Measurements from ENCODE around the gene CMTM3. TPM values are rescaled to one million over a fixed set of nuclear protein-coding genes. Genes with fewer than 3 reads are reported as not detected.

The CMTM3 gene
- total RNA-seq, 1 donor from 2014 or later = 62.4 TPM

GRCh38 chr16:66572356-66572755 lies 32.1 kb upstream of the CMTM3 start:
- peaks cover 6% of the 10 kb centered on the region for H3K36me3 Mint-ChIP-seq (ENCODE audit: low read depth, unreplicated experiment)
- DNase-seq (ENCODE audit: low read depth) = no peak
- H3K4me1 ChIP-seq (ENCODE audit: insufficient read depth, low read length) = peaks cover 21% of the 10 kb centered on the region
- peaks cover 13% of the 10 kb centered on the region for H3K27me3 Mint-ChIP-seq (ENCODE audit: low read depth, unreplicated experiment)
- TF ChIP-seq CTCF (IDR thresholded peaks at IDR 0.05; ENCODE audit: insufficient read depth, low read depth, low read length) = no peak
- no peak for TF ChIP-seq EZH2 (IDR thresholded peaks at IDR 0.05; ENCODE audit: insufficient read depth, low read length)
- no peak overlapping the region for H3K27ac ChIP-seq (ENCODE audit: low read depth, low read length)
- no peak overlapping the region for H3K27ac Mint-ChIP-seq (ENCODE audit: unreplicated experiment)
- no peak overlapping the region for H3K4me3 Mint-ChIP-seq (ENCODE audit: unreplicated experiment)
- H3K79me2 ChIP-seq (ENCODE audit: insufficient read depth, low read length) = no peaks in the 10 kb centered on the region
- H3K9me3 ChIP-seq (ENCODE audit: insufficient read depth, low read depth, low read length) = no peaks in the 10 kb centered on the region
- no peaks in the 10 kb centered on the region for H3K27me3 ChIP-seq (ENCODE audit: insufficient read depth, low read length)
- no peak overlapping the region for H3K4me2 ChIP-seq (ENCODE audit: low read length)
- H4K20me1 ChIP-seq (ENCODE audit: insufficient read depth, low read length) = no peaks in the 10 kb centered on the region
- no peak for FAIRE-seq
- H3K4me1 Mint-ChIP-seq (ENCODE audit: low read depth, unreplicated experiment) = peaks cover 18% of the 10 kb centered on the region
- no peaks in the 10 kb centered on the region for H3K36me3 ChIP-seq (ENCODE audit: insufficient read depth, low read length)
- no peaks in the 10 kb centered on the region for H3K9me3 Mint-ChIP-seq (ENCODE audit: unreplicated experiment)
- H3K9ac ChIP-seq (ENCODE audit: low read length) = no peak overlapping the region
- no peak overlapping the region for H3K4me3 ChIP-seq (ENCODE audit: insufficient read depth, low read depth, low read length)
- no peak overlapping the region for H2AFZ ChIP-seq (ENCODE audit: low read depth, low read length)

- no peak overlapping the region for H3K4me3 ChIP-seq (ENCODE audit: insufficient read depth, low read depth, low read length)
- FAIRE-seq = no peak
- H4K20me1 ChIP-seq (ENCODE audit: insufficient read depth, low read length) = no peaks in the 10 kb centered on the region
- no peak overlapping the region for H2AFZ ChIP-seq (ENCODE audit: low read depth, low read length)
- H3K4me1 ChIP-seq (ENCODE audit: insufficient read depth, low read length) = peaks cover 25% of the 10 kb centered on the region
- H3K4me3 Mint-ChIP-seq (ENCODE audit: unreplicated experiment) = no peak overlapping the region
- H3K9me3 ChIP-seq (ENCODE audit: insufficient read depth, low read depth, low read length) = no peaks in the 10 kb centered on the region
- peaks cover 29% of the 10 kb centered on the region for H3K27me3 Mint-ChIP-seq (ENCODE audit: low read depth, unreplicated experiment)
- H3K9me3 Mint-ChIP-seq (ENCODE audit: unreplicated experiment) = no peaks in the 10 kb centered on the region
- H3K79me2 ChIP-seq (ENCODE audit: insufficient read depth, low read length) = no peaks in the 10 kb centered on the region
- no peak overlapping the region for H3K4me2 ChIP-seq (ENCODE audit: low read length)
- H3K9ac ChIP-seq (ENCODE audit: low read length) = no peak overlapping the region
- H3K27ac ChIP-seq (ENCODE audit: low read depth, low read length) = no peak overlapping the region
- no peaks in the 10 kb centered on the region for H3K36me3 ChIP-seq (ENCODE audit: insufficient read depth, low read length)
- DNase-seq (ENCODE audit: low read depth) = no peak
- TF ChIP-seq EZH2 (IDR thresholded peaks at IDR 0.05; ENCODE audit: insufficient read depth, low read length) (no peak), CTCF (IDR thresholded peaks at IDR 0.05; ENCODE audit: insufficient read depth, low read depth, low read length) (no peak)
- peaks cover 2% of the 10 kb centered on the region for H3K36me3 Mint-ChIP-seq (ENCODE audit: low read depth, unreplicated experiment)
- H3K27me3 ChIP-seq (ENCODE audit: insufficient read depth, low read length) = peaks cover 16% of the 10 kb centered on the region
- no peak overlapping the region for H3K27ac Mint-ChIP-seq (ENCODE audit: unreplicated experiment)
- peaks cover 16% of the 10 kb centered on the region for H3K4me1 Mint-ChIP-seq (ENCODE audit: low read depth, unreplicated experiment)
Observed at GRCh38 chr16:66574081-66574480, 30.4 kb upstream of the CMTM3 start.

GRCh38 chr16:66574531-66574930 lies 30.0 kb upstream of the CMTM3 start:
- Histone ChIP-seq H3K27ac (ENCODE audit: low read depth, low read length) (no peak overlapping the region), H3K27me3 (ENCODE audit: insufficient read depth, low read length) (peaks cover 17% of the 10 kb centered on the region), H2AFZ (ENCODE audit: low read depth, low read length) (no peak overlapping the region), H3K9ac (ENCODE audit: low read length) (no peak overlapping the region), H3K4me1 (ENCODE audit: insufficient read depth, low read length) (peaks cover 20% of the 10 kb centered on the region), H4K20me1 (ENCODE audit: insufficient read depth, low read length) (no peaks in the 10 kb centered on the region), H3K9me3 (ENCODE audit: insufficient read depth, low read depth, low read length) (no peaks in the 10 kb centered on the region), H3K4me3 (ENCODE audit: insufficient read depth, low read depth, low read length) (no peak overlapping the region), H3K79me2 (ENCODE audit: insufficient read depth, low read length) (no peaks in the 10 kb centered on the region), H3K36me3 (ENCODE audit: insufficient read depth, low read length) (no peaks in the 10 kb centered on the region), H3K4me2 (ENCODE audit: low read length) (no peak overlapping the region)
- TF ChIP-seq EZH2 (IDR thresholded peaks at IDR 0.05; ENCODE audit: insufficient read depth, low read length) = no peak
- Mint-ChIP-seq H3K9me3 (ENCODE audit: unreplicated experiment) (no peaks in the 10 kb centered on the region), H3K27ac (ENCODE audit: unreplicated experiment) (no peak overlapping the region), H3K4me3 (ENCODE audit: unreplicated experiment) (no peak overlapping the region), H3K4me1 (ENCODE audit: low read depth, unreplicated experiment) (peaks cover 12% of the 10 kb centered on the region), H3K27me3 (ENCODE audit: low read depth, unreplicated experiment) (peaks cover 29% of the 10 kb centered on the region), H3K36me3 (ENCODE audit: low read depth, unreplicated experiment) (peaks cover 2% of the 10 kb centered on the region)
- DNase-seq (ENCODE audit: low read depth) (no peak), FAIRE-seq (no peak)

Data from astrocyte (in vitro differentiated cells and primary cell).